Esophagus muscularis mucosa (tissue), 4 donors: ENCODE results near the gene ASXL2.

Experiments
- EP300 ChIP-seq: sonication (generic); formaldehyde crosslinking; IDR thresholded peaks from one replicate; pipeline ENCODE4 v1.6.1; 2017; ENCODE audit warnings: antibody characterized with exemption
- POLR2A ChIP-seq: fragments of 450-650 bp; IDR thresholded peaks from one replicate; pipeline ENCODE4 v1.6.1; 2017; ENCODE audit warnings: antibody characterized with exemption, moderate library complexity, mild to moderate bottlenecking, low read depth
- POLR2AphosphoS5 ChIP-seq, 2 donors: sonication (generic); formaldehyde crosslinking; IDR thresholded peaks; one replicate each; pipeline ENCODE4 v1.6.1; 2017; ENCODE audit warnings: antibody characterized with exemption in 2 of 2
- TF ChIP-seq, protein P1 (sequence below), 3 experiments: fragments of 200-600 bp in 2 of 3; fragments of 450-650 bp in 1 of 3; sonication (generic) in 2 of 3; IDR thresholded peaks; one replicate each; pipeline ENCODE4 v1.5.1; 2017 to 2019; ENCODE audit warnings: antibody characterized with exemption in 3 of 3, mild to moderate bottlenecking in 2 of 3, moderate library complexity in 1 of 3

DNA sequence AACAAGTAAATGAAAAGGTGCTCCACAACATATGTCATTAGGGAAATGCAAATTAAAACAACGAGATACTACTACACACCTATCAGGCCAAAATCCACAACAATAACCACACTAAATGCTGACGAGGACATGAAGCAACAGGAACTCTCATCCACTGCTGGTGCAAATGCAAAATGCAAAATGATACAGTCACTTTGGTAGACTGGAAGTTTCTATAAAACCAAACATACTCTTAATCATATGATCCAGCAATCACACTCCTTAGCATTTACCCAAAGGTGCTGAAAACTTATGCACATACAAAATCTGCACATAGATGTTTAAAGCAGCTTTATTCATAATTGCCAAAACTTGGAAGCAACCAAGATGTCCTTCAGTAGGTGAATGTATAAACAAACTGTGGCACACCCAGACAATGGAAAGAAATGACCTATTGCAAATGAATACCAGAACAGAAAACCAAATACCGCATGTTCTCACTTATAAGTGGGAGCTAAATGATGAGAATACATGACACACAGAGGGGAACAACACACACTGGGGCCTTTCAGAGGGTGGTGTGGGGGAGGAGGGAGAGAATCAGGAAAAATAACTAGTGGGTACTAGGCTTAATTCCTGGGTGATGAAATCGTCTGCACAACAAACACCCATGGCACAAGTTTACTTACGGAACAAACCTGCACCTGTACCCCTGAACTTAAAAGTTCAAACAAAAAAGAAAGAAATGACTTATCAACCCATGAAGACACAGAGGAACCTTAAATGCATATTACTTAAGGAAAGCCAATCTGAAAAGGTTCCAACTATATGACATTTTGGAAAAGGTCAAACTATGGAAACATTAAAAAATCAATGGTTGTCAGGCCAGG, 80.4 kb downstream of the ASXL2 start:
- TF ChIP-seq, protein P1, sequence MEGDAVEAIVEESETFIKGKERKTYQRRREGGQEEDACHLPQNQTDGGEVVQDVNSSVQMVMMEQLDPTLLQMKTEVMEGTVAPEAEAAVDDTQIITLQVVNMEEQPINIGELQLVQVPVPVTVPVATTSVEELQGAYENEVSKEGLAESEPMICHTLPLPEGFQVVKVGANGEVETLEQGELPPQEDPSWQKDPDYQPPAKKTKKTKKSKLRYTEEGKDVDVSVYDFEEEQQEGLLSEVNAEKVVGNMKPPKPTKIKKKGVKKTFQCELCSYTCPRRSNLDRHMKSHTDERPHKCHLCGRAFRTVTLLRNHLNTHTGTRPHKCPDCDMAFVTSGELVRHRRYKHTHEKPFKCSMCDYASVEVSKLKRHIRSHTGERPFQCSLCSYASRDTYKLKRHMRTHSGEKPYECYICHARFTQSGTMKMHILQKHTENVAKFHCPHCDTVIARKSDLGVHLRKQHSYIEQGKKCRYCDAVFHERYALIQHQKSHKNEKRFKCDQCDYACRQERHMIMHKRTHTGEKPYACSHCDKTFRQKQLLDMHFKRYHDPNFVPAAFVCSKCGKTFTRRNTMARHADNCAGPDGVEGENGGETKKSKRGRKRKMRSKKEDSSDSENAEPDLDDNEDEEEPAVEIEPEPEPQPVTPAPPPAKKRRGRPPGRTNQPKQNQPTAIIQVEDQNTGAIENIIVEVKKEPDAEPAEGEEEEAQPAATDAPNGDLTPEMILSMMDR (IDR thresholded peaks at IDR 0.05) = no peak
- TF ChIP-seq POLR2AphosphoS5 (IDR thresholded peaks at IDR 0.05) (no peak), POLR2A (no peak), EP300 (no peak)
